ENCODE data around the gene PSMC2. TPM values are rescaled to one million over a fixed set of nuclear protein-coding genes. Genes with fewer than 3 reads are reported as not detected.
"Not testable (repeated sequence)": the region's sequence is repeated elsewhere in the genome, so short reads cannot be mapped to it uniquely, and the experiment has no call there.

Gene PSMC2
- polyA plus RNA-seq, 1 donor: 117 TPM

DNA sequence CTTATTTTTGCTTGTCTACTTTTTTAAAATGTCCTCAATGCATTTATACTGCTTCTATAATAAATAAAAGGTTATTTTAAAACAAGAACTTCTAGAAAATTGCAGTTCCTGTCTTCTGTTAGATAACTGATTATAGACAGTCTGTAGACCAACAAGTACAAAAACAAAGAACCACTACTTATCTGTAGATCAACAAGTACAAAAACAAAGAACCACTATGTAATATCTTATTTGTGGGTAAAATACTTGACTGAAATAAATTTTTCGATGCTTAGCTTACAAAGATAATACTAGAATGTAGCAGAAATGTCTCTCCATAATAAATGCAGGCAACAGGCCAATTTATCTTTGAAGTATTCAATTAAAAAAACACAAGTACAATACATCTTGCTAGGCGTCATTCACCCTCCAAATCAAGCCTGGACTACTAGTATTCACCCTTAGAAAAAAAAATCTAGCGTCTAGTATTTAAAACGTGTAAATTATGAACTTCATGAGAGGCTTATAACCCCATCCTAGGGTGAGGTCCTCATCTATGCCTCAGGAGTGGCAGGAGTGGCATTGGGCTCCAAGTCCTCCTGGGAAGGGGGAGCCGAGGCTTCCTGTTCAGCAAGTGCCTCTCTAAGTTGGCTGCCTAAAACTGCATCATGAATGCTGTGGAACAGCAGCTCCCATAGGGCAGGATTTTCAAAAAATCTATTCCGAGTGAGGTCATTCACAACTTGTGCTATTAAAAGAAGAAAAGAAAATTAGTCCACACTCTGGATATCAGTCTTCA, 26.6 kb downstream of the PSMC2 start:
- no peak for DNase-seq

DNA sequence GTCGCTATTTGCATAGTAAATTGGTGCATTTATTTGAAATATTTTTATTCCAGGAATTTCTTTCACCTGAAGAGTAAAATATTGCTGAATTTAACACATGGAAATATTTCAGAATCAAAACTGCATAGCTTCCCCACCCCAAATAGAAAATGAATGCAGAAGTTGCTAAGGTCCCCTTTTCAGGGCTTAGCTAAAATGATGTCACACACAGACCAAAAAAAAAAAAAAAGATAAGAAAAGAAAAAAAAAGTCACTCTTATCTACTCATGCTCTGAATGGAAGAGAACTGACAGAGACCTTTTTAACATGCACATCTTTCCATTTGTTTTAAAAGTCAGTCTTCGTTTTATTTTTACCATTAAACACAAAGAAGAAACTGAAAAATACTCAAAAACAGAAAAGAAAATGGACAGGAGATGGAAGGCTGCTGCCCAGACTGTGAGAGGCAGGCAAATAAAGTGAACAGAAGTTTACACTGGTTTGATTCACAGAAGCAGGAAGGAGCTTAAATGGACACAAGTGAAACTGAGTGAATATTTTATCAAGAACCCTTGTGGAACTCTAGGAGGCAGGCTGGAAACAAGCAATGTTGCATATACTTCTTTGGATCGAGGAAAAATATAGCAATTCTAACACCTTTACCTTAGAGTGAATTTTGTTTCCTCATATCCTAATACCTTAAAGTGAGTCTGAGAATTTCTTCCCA, 32.0 kb downstream of the PSMC2 start:
- no peak for DNase-seq

DNA sequence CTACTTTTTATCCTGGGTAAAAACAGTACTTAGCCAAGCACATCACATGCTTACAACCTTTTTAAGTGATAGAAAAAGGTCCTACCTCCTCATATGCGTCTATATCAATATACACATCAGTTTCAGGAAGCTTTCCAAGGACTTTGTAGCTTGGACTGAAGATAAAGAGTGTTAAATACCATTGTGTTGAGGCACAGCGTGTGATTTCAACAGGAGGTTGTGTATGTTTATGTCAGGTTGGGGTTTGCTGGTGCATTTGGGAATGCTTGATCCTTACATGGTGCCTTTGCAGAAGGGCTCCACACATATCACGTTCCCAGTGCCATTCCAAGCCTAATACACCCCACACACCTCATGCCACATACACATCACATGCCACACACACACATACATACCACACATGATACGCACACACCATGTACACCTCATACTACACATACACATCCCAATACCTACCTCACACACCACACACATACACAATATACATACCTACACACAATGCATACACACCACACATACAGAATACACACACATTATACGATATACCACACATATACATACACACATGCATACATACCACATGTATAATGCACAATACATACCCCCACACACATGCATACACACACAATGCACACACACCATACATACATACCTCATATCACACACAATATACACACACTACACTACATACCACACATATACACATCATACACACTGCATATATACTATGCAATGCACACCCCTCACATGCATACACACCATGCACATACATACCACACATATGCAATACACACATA, 33.1 kb downstream of the PSMC2 start:
- no peak for DNase-seq

DNA sequence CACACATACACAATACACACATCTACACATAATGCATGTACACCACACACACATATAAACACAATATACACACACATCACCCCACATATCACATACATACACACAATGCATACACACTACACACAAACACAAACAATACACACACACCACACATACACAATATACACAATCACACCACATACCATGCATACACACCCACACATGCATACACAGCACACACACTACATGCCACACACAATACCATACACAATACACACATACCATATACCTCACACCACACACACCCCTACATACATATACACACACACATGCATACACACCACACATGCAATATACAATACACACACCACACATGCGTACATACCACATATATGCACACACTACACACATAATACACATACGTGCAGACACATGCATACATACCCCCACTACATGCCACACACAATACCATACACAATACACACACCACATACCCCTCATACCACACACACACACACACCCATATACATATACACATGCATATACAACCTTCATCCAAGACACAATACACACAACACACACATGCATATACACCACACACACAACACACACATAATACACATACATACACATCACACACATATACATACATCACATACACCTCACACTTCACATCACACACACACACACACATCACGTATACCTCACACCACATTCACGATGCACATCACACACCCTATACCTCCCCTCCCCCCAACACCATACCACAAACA, 34.0 kb downstream of the PSMC2 start:
- no peak for DNase-seq

DNA sequence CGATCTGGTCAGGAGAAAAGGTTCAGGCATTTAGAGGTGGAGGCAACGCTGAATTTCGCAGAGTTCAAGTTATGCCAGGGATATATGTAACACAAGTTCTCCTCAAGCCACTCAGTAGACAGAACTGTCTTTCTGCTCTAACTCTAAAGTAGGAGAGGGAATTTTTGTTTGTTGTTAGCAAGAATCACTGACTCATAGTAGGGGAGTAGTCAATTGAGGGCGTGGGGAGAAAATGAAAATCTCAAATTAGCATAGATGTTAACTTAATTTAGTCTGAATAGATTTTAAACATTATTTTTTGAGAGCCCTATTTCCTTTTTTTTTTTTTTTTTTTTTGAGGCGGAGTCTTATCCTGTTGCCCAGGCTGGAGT, 34.6 kb downstream of the PSMC2 start:
- no peak for DNase-seq

DNA sequence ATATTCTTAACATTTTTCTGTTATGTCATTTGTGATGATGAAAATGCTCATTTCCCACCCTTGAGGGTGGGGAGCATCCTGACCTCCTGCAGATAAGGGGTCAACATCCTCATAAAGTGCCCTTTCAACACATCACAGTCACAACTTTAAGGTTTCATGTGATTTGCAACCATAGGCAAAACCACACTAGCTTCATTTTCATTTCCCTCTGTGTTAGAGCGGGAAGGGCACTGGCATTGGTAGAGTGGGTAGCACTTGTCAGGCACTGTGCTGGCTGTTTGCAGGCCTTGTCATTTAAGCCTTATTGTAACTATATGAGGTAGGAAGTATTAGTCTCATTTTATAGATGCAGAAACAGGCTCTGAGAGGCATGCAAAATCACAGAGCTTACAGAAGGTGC, 39.8 kb downstream of the PSMC2 start:
- no peak for DNase-seq

DNA sequence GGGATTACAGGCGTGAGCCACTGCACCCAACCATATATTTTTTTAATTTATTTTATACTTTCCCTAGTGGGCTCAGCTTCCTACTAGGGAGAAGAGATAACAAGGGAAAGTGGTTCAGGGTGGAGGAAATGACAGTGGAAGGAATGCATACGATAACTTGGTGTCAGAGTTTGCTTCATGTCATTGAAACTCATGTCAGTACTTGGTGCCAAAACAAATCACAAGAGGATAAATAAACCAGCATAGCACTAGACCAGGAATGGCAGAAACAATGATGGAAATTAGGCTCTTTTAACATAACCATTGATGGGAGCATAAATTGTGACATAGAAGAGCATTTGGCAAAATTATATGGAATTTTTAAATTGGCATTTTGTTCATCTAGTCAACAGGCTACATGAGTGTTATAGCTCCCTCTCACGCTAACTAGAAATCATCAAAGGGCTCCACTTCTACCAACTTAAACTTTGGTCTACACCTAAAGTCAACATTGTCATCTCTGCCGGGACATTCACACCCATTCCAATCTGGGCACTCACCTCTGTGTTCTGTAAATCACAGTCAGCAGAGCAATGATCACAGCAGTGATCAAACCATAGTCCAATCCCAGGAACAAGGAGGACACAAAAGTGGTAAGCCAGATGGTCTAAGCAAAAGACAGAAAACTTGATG, 41.2 kb downstream of the PSMC2 start:
- no peak for DNase-seq

DNA sequence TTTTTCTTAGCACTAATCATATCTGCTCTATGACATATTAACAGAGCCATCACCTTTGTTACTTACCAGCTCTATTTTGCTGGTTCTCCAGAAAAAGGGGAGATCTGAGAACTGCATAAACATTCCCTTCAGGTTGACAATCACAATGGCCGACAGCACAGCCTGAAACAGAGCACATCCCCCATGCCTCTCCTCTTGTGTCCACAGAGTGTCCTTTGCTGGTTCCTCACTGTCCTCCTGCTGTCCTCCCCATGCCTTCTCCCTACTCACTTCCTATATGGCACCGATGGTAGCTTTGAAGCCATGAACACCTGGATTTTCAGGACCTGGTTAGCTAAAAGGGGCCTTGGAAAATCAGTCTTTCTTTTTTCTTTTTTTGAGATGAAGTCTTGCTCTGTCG, 41.8 kb downstream of the PSMC2 start:
- no peak for DNase-seq

DNA sequence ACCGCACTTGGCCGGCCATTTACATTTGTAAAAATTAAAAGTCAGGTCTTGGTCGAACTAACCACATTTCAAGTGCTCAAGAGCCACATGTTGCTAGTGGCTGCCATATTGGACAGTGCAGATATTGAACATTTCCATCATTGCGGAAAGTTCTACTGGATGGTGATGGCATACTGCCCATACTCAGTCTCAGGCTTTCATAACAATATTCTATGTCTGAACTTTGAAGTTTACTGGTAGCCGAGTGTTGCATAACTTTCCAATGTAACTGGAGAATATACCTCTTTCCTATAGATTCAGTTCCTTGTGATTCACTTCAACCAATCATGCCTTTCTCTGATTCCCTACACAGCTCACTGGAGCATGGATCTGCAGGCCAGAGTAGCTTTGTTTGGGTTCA, 43.7 kb downstream of the PSMC2 start:
- no peak for DNase-seq

DNA sequence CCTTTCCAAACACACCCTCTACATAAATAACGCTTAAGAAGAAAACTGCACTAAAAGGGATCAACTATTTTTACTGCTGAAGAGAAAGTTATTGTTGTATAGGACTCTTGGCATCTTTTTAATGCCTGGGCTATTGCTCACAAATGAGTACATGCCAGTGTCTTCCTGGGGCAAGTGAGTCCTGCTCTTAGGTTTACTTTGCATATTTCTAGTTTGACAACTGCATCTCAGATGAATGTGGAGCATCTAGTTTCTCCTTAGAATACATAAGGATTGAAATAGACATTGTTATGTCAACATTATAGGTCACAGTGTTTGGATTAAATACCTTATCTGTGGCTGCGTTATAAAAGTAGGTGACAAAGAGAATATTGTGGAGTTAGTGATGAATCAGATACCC, 44.5 kb downstream of the PSMC2 start:
- no peak for DNase-seq

DNA sequence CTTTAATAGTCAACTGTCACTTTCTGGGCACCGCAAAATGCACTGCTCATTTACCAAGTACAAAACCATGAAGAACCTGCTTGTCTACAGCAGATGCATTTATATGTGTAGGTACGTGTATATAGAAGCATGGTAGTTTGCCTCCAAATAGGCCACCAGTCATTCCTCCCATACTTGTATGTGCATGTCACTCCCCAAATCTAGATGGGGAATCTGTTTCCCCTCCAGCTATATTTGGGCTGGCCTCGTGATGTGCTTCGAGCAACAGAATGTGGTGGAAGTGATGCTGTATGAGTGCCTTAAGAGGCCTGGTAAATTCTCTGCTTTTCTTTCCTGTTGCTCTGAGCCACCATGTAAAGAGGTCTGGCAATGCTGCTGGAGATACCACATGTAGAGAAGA, 47.1 kb downstream of the PSMC2 start:
- no peak for DNase-seq

DNA sequence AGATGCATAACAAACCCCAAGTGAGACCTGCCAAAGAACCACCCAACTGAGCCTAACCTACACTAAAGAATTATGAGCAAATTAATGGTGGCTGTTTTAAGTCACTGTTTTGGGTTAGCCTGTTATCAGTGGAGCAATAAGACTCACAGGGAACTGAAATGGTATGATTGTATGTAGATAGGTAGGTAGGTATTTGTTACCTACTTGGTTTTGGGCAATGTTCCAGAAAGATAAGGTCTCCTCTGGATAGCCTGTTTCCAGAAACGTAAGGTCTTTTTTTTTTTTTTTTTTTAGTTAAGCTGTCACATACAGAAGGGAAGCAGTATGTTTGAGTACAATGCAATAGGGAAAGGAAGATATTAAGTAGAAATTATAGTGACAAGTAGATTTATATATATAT, 47.6 kb downstream of the PSMC2 start:
- no peak for DNase-seq

DNA sequence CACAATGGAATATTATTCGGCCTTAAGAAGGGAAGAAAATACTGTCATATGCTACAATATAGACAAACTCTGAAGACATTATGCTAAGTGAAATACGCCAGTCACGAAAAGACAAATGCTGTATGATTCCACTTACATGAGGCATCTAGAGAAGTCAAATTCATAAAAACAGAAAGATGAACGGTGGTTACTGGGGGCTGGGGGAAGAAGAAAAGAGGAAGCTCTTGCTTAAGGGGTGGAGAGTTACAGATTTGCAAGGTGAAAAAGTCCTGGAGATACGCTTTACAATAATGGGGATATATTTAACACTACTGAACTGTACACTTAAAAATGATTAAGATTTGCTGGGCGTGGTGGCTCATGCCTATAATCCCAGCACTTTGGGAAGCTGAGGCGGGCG, 49.0 kb downstream of the PSMC2 start:
- DNase-seq: no peak

DNA sequence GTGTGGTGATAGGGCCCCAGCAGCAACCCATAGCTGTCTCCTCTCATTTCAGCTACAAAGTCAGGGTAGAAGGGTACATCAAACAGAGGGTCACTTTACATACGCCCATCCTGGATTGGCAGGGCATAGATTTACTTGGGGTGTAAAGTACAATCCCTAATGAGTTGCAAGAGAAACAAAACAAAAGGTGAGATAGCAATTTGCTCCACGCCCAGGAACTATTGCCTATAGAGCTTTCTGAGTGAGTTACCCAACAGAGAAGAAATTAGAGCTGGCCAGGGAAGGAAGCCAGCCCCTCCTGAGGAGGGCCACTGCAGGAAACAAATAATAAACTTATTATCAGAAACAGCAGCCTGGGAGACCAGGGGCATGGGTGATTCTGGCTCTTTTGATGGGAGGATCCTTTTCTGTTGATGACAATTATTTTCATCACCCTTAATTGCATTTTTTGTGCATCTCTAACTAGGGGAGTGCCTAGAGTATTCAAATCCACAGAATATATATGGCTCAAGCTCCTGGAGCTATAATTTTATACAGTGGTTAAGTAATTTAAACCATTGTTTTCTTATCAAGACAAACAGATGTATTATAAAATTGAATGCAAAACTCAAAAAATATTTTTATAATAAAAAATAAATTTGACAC, 51.2 kb downstream of the PSMC2 start:
- no peak for DNase-seq

DNA sequence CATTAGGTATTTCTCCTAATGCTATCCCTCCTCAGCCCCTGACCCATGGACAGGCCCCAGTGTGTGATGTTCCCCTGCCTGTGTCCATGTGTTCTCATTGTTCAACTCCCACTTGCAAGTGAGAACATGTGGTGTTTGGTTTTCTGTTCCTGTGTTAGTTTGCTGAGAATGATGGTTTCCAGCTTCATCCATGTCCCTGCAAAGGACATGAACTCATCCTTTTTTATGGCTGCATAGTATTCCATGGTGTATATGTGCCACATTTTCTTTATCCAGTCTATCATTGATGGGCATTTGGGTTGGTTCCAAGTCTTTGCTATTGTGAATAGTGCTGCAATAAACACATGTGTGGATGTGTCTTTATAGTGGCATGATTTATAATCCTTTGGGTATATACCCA, 52.2 kb downstream of the PSMC2 start:
- not testable (repeated sequence) for DNase-seq

DNA sequence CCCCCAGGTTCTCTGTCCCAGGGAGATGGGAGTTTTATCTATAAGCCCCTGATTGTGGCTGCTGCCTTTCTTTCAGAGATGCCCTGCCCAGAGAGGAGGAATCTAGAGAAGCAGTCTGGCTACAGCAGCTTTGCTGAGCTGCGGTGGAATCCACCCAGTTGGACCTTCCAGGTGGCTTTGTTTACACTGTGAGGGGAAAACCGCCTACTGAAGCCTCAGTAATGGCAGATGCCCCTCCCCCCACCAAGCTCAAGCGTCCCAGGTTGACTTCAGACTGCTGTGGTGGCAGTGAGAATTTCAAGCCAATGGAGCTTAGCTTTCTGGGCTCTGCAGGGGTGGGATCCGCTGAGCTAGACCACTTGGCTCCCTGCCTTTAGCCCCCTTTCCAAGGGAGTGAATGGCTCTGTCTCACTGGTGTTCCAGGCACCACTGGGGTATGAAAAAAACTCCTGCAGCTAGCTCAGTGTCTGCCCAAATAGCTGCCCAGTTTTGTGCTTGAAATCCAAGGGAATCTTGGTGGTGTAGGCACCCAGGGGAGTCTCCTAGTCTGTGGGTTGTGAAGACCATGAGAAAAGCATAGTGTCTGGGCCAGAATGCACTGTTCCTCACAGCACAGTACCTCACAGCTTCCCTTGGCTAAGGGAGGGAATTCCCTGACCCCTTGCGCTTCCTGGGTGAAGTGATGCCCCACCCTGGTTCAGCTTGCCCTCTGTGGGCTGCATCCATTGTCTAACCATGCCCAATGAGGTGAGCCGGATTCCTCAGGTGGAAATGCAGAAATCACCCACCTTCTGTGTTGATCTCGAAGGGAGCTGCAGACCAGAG, 58.6 kb downstream of the PSMC2 start:
- DNase-seq: not testable (repeated sequence)

DNA sequence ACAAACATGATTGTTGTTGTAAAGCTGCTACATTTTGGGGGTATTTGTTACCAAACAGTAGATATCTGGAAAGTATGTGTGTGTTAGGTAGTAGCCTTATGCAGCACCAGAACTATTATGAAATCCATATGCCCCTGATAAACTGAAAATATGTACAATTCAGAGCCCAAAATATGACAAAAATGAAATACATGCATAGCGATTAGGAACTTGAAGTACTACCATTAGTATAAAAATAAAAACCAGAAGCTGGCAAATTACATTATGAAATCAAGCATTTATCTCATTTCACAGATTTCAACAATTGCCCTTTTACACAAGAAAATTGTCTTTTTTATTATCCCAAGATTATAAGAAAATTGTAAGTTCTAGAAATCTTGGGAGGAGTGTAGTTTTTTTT, 64.7 kb downstream of the PSMC2 start:
- DNase-seq: no peak

DNA sequence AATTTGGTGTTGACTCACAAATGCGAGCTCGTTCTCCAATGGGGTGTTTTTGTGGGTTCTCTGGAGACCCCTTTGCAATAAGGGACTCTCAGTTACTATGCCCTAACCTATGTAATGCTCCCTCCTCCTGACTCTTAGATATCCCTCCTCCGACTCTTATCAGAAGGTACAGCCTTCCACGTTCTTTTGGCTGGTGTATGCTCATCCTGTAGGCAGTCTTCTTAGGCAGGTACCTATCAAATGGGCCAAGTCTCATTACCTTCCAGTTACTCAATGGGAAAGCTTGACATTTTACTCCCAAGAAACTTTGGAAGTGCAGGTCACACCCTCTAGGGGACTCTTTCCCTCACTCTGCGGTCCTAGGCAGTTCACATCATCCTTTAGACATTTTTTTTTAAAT, 66.0 kb downstream of the PSMC2 start:
- no peak for DNase-seq

DNA sequence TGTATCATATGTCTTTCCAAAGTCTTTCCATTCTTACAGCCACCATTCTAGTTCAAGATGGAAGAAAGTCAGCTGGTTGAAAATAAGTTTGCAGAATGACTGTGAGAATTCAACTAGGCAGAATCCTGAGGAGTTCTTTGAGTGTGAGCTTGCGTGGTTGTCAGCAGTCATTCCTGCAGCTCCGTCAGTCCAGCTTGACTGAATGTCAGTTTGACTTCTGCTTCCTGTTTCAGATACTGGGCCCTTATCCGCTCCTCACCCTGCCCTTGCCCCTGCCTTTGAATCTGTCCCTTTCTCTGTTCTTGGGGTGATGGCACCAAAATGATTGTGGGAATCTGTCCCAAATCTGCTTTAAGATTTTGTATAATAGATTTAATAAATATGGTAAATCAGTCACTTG, 70.8 kb downstream of the PSMC2 start:
- no peak for DNase-seq
